Osteocyte (in vitro differentiated cells): ENCODE data around the gene ADRA1B. TPM values are rescaled to one million over a fixed set of nuclear protein-coding genes. Genes with fewer than 3 reads are reported as not detected.

Experiments
- DNase-seq: peaks from one replicate; pipeline ENCODE4 v3.0.0; 2021; ENCODE audit warnings: mixed read lengths; ENCODE audit not compliant: unreplicated experiment; ENCODE audit errors: extremely low spot score
- H3K27ac Mint-ChIP-seq: one replicate; pipeline ENCODE4 v1.8.0; 2021; ENCODE audit warnings: mild to moderate bottlenecking, mixed read lengths; ENCODE audit not compliant: unreplicated experiment
- H3K27me3 Mint-ChIP-seq: one replicate; pipeline ENCODE4 v1.8.0; 2021; ENCODE audit warnings: mixed read lengths; ENCODE audit not compliant: unreplicated experiment
- H3K36me3 Mint-ChIP-seq: one replicate; pipeline ENCODE4 v1.8.0; 2021; ENCODE audit warnings: mixed read lengths; ENCODE audit not compliant: unreplicated experiment
- H3K4me1 Mint-ChIP-seq: one replicate; pipeline ENCODE4 v1.8.0; 2021; ENCODE audit warnings: mixed read lengths; ENCODE audit not compliant: unreplicated experiment
- H3K4me3 Mint-ChIP-seq: one replicate; pipeline ENCODE4 v1.8.0; 2021; ENCODE audit warnings: mild to moderate bottlenecking, moderate library complexity, mixed read lengths; ENCODE audit not compliant: unreplicated experiment
- H3K9me3 Mint-ChIP-seq: one replicate; pipeline ENCODE4 v1.8.0; 2021; ENCODE audit warnings: mixed read lengths; ENCODE audit not compliant: unreplicated experiment
- CTCF ChIP-seq: fragments of 200-600 bp; sonication (generic); IDR thresholded peaks from 2 replicates; pipeline ENCODE4 v1.5.0; 2021; ENCODE audit warnings: antibody characterized with exemption, mild to moderate bottlenecking, moderate library complexity
- total RNA-seq: library from RNA; stranded (reverse); gene quantifications from 2 replicates; pipeline ENCODE4 v1.2.1, GENCODE V29; 2021

Gene ADRA1B
- total RNA-seq, 1 donor from 2014 or later: 4.0 TPM

DNA sequence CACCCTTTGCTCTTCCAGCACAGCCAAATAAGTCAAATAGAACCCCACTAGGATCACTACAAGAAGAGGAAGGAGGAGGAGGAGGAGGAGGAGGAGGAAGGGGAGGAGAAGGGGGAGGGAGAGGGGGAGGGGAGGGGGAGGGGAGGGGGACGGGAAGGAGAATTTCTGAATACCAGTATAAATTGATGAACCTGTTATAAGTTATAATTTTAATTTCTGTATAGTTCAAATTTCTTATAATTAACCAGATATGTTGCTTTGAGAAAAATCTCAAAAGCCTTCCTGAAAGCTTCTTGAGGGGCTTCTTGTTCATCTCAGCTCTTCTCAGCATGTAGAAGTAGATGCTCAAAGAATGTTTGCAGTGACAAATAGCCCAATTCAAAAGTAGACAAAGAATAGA lies 15.0 kb upstream of the ADRA1B start:
- no peak overlapping the region for H3K4me3 Mint-ChIP-seq
- peaks cover 34% of the 10 kb centered on the region for H3K4me1 Mint-ChIP-seq
- TF ChIP-seq CTCF: no peak
- no peak overlapping the region for H3K27ac Mint-ChIP-seq
- no peaks in the 10 kb centered on the region for H3K36me3 Mint-ChIP-seq
- H3K9me3 Mint-ChIP-seq: no peaks in the 10 kb centered on the region
- H3K27me3 Mint-ChIP-seq: peaks cover 5% of the 10 kb centered on the region
- DNase-seq: no peak

- H3K36me3 Mint-ChIP-seq: no peaks in the 10 kb centered on the region
- H3K4me3 Mint-ChIP-seq: no peak overlapping the region
- H3K27ac Mint-ChIP-seq: no peak overlapping the region
- no peak for DNase-seq
- peaks cover 5% of the 10 kb centered on the region for H3K27me3 Mint-ChIP-seq
- no peaks in the 10 kb centered on the region for H3K9me3 Mint-ChIP-seq
- H3K4me1 Mint-ChIP-seq: peaks cover 35% of the 10 kb centered on the region
- no peak for TF ChIP-seq CTCF
Observed at GRCh38 chr5:159901772-159902171, 14.5 kb upstream of the ADRA1B start.

GRCh38 chr5:159902444-159903121 lies 13.7 kb upstream of the ADRA1B start:
- peaks cover 5% of the 10 kb centered on the region for H3K27me3 Mint-ChIP-seq
- no peak for DNase-seq
- H3K27ac Mint-ChIP-seq: no peak overlapping the region
- H3K4me1 Mint-ChIP-seq: peaks cover 42% of the 10 kb centered on the region
- no peaks in the 10 kb centered on the region for H3K36me3 Mint-ChIP-seq
- no peak overlapping the region for H3K4me3 Mint-ChIP-seq
- H3K9me3 Mint-ChIP-seq: no peaks in the 10 kb centered on the region
- no peak for TF ChIP-seq CTCF

DNA sequence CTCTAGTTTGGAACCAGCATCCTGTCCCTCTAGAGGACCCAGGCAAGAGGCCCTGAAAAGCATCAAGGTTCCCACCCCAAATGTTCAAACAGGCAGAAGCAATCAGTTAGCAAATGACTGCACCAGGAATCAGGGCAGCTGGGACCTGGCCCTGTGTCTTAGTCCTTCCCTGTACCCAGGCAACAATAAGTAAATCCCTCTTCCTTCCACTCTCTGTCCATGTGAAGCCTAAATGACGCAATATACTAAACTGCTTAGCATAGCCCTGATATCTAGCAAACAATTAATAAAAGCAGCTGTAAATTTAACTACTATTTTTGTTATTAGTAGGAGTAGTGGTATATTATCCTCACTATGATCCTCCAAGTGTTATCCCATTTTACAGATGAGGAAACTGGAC lies 13.2 kb upstream of the ADRA1B start:
- Mint-ChIP-seq H3K4me3 (no peak overlapping the region), H3K27ac (no peak overlapping the region), H3K9me3 (no peaks in the 10 kb centered on the region), H3K36me3 (no peaks in the 10 kb centered on the region), H3K4me1 (peaks cover 47% of the 10 kb centered on the region), H3K27me3 (peaks cover 2% of the 10 kb centered on the region)
- no peak for DNase-seq
- TF ChIP-seq CTCF: no peak

DNA sequence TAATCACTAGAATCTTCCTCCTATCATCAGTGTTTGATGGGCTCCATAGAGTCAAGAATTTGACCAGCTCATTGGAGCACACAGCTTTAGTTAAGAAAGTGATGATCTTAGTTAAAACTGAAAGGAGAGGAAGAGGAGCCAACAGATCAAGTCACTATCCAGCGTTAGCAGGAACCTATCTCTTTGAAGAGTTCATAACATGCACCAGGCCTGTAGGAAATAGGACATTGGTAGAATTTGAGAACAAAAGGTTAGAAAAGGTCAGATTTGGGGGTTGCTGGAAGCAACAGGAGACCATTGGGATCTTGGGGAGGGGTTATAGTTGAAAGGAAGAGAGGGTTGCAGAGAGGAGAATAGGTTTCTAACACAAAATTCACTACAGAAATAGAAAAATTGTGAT lies 11.4 kb upstream of the ADRA1B start:
- Mint-ChIP-seq H3K27me3 (no peaks in the 10 kb centered on the region), H3K4me3 (no peak overlapping the region), H3K27ac (no peak overlapping the region), H3K4me1 (peaks cover 49% of the 10 kb centered on the region), H3K9me3 (no peaks in the 10 kb centered on the region), H3K36me3 (no peaks in the 10 kb centered on the region)
- DNase-seq: no peak
- TF ChIP-seq CTCF: no peak
